Upper lobe of right lung (tissue), 1 donor: Measurements from ENCODE around the gene NHSL2. TPM values are rescaled to one million over a fixed set of nuclear protein-coding genes. Genes with fewer than 3 reads are reported as not detected.
A peak's percentile ranks its signal among the peaks of the same experiment; 100 is the strongest.

Experiments
- ATAC-seq: fragments of 200-7000 bp; cut with Tn5 transposase; one replicate; pipeline ENCODE4 v1.9.1; 2020; ENCODE audit warnings: mild to moderate bottlenecking, moderate library complexity
- DNase-seq: peaks from one replicate; pipeline ENCODE4 v3.0.0-alpha.2; 2020
- H3K27ac ChIP-seq: fragments of 200-600 bp; one replicate; pipeline ENCODE4 v1.8.0; 2022
- H3K27me3 ChIP-seq: fragments of 200-600 bp; one replicate; pipeline ENCODE4 v1.8.0; 2022; ENCODE audit warnings: mild to moderate bottlenecking
- H3K36me3 ChIP-seq: fragments of 200-600 bp; one replicate; pipeline ENCODE4 v1.8.0; 2022
- H3K4me1 ChIP-seq: fragments of 200-600 bp; one replicate; pipeline ENCODE4 v1.8.0; 2022
- H3K4me3 ChIP-seq: fragments of 200-600 bp; one replicate; pipeline ENCODE4 v1.8.0; 2022; ENCODE audit warnings: mild to moderate bottlenecking
- H3K9me3 ChIP-seq: fragments of 200-600 bp; one replicate; pipeline ENCODE4 v1.8.0; 2022
- intact Hi-C: fragments of 100-400 bp; cut with DNase I; formaldehyde crosslinking; loops from one replicate; pipeline ENCODE4 v1.11.0; 2022
- total RNA-seq: library from RNA; stranded (reverse); fragmentation: NEBNext Ultra II Directional; extraction: Animal tissue kit (Norgen Biotek cat#: 25700); gene quantifications from one replicate; pipeline ENCODE4 v1.2.1, GENCODE V29; 2021
- TF ChIP-seq, protein P1 (sequence below): fragments of 200-600 bp; IDR thresholded peaks from one replicate; pipeline ENCODE4 v1.8.0; 2022; ENCODE audit warnings: antibody characterized with exemption
- donor health status: DM: no; HTN: yes; CAD: no; lungs with severe emphysema.

The NHSL2 gene
- total RNA-seq, 1 donor from 2014 or later = 17.3 TPM

DNA sequence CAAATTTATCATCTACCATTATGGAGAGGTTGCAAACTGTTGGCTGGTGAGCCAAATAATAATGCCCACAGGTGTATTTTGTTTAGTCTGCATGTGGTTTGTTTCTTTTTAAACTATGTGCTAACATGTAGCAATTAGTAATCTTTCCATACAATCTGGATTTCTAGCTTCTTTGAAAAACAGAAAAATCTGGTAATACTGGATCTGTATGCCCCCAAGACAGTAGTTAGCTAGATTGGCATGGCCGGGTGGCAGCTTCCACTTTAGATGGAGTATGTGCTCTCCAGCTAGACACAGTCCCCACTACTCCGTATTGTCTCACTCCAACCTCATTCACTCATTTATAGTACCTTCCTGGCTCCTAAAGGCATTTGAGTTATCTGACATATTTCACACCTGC lies 91.3 kb downstream of the NHSL2 start:
- no peaks in the 10 kb centered on the region for H3K4me1 ChIP-seq
- no peaks in the 10 kb centered on the region for H3K27me3 ChIP-seq
- H3K27ac ChIP-seq = no peak overlapping the region
- TF ChIP-seq, protein P1, sequence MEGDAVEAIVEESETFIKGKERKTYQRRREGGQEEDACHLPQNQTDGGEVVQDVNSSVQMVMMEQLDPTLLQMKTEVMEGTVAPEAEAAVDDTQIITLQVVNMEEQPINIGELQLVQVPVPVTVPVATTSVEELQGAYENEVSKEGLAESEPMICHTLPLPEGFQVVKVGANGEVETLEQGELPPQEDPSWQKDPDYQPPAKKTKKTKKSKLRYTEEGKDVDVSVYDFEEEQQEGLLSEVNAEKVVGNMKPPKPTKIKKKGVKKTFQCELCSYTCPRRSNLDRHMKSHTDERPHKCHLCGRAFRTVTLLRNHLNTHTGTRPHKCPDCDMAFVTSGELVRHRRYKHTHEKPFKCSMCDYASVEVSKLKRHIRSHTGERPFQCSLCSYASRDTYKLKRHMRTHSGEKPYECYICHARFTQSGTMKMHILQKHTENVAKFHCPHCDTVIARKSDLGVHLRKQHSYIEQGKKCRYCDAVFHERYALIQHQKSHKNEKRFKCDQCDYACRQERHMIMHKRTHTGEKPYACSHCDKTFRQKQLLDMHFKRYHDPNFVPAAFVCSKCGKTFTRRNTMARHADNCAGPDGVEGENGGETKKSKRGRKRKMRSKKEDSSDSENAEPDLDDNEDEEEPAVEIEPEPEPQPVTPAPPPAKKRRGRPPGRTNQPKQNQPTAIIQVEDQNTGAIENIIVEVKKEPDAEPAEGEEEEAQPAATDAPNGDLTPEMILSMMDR = no peak
- H3K9me3 ChIP-seq = no peaks in the 10 kb centered on the region
- ATAC-seq (no peak), DNase-seq (no peak)
- H3K36me3 ChIP-seq = no peaks in the 10 kb centered on the region
- intact Hi-C loops = loop anchor here (10.0 kb wide), 1 partner anchor 133 kb away; the partner anchor contains the start of gene RTL5
- H3K4me3 ChIP-seq = no peak overlapping the region

DNA sequence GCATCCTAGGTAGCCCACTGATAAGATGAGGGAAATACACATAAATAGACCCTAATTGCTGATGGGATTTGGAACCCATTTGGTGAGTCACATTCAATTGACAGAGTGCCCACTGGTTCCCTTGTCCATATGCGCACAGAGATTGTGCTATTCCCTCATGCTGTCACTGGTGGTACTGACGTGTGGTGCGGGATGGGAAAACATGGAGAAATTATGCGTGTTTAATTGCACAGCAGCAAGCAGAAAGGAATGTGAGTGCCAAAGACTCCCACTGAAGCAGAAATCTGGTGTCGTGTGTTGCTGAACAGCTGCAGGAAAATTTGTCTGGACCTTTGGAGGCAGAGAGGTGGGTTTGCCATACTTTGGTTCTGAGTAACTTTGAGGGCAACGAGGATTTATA lies 92.2 kb downstream of the NHSL2 start:
- TF ChIP-seq, protein P1 = no peak
- Histone ChIP-seq H3K27ac (no peak overlapping the region), H3K9me3 (no peaks in the 10 kb centered on the region), H3K27me3 (no peaks in the 10 kb centered on the region), H3K36me3 (no peaks in the 10 kb centered on the region), H3K4me1 (no peaks in the 10 kb centered on the region), H3K4me3 (no peak overlapping the region)
- intact Hi-C loops = loop anchor here (10.0 kb wide), 1 partner anchor 132 kb away; the partner anchor contains the start of gene RTL5
- ATAC-seq (no peak), DNase-seq (no peak)

DNA sequence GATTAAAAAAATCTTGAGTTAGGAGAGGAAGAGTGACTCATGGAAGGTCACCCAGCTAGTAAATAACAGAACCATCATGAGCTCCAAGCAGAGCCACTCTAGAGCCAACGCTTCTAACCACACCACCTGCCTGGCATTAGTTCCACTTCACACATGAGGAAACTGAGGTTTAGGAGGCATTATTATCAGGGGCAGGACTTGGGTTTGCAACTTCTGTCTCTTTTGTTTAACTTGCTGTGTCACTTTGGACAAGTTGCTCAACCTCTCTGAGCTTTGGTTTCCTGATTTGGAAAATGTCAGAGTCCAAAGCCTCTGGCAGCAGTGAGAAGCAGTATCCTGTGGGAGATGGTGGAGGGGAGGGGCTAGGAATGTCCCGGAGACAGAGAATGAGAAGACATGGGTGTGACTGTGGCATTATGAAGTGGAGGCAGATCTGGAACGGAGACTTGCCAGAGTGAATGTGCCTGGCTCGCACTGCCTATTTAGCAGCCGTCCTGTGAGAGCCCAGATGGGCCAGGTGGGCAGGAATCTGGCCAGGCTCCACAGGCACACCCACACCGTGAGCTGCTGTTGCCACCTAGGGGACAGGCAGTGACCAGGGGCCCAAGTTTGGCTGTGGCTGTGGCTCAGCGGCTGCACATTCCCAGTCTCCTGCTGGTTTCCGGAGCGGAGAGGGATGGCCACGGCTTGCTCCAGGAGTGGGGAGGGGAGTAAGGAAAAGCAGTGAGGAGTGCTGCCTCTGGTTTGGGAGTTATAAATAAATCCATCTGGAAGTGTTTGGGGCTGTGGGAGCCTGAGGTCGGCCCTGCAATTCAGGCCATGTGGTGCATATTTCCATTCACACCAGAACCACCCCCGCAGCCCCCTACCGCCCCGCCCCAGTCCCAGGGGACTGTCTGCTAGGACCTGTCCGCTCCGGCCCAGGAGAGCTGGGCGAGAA lies 93.4 kb downstream of the NHSL2 start:
- intact Hi-C loops = loop anchor here (10.0 kb wide), 1 partner anchor 131 kb away; the partner anchor contains the start of gene RTL5
- Histone ChIP-seq H3K27ac (no peak overlapping the region), H3K36me3 (no peaks in the 10 kb centered on the region), H3K27me3 (no peaks in the 10 kb centered on the region), H3K9me3 (no peaks in the 10 kb centered on the region), H3K4me3 (no peak overlapping the region), H3K4me1 (no peaks in the 10 kb centered on the region)
- TF ChIP-seq, protein P1 = no peak
- peak; percentile 32 for ATAC-seq
- no peak for DNase-seq

DNA sequence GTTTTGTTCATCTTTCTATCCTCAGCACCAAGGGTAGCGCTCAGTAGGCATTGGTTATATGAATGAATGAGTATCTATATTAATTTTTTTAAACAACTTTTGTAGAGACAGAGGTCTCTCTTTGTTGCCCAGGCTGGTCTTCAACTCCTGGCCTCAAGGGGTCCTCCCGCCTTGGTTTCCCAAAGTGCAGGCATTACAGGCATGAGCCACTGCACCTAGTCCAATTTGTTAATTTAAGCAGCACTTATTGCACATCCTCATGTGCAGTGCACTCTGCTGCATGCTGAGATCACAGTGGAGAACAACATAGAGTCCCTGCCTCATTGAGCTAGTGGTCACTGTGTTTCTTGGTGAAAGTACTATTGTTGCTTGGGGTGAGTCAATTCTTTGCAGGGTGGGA lies 94.4 kb downstream of the NHSL2 start:
- intact Hi-C loops = loop anchor here (10.0 kb wide), 1 partner anchor 130 kb away; the partner anchor contains the start of gene RTL5

DNA sequence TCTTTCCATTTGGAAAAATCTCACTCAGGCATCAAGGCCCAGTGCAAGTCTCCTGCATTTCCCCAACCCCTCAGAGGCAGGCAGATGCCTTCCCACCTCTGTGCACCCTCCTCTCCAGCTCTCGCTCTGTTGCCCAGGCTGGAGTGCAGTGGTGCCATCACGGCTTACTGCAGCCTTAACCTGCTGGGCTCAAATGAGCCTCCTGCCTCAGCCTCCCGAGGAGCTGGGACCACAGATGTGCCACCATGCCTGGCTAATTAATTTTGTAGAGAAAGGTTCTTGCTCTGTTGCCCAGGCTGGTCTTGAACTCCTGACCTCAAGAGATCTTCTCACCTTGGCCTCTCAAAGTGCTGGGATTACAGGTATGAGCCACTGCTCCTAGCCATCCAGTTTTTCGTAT lies 95.8 kb downstream of the NHSL2 start:
- H3K36me3 ChIP-seq = no peaks in the 10 kb centered on the region
- H3K27me3 ChIP-seq = no peaks in the 10 kb centered on the region
- no peak for ATAC-seq
- intact Hi-C loops = loop anchor here (10.0 kb wide), 1 partner anchor 128 kb away; the partner anchor contains the start of gene RTL5
- H3K4me1 ChIP-seq = no peaks in the 10 kb centered on the region
- no peak for DNase-seq
- H3K9me3 ChIP-seq = no peaks in the 10 kb centered on the region
- TF ChIP-seq, protein P1 = no peak
- H3K4me3 ChIP-seq = no peak overlapping the region
- H3K27ac ChIP-seq = no peak overlapping the region

More for the DNA sequence above, 94.4 kb downstream of the NHSL2 start:
- Histone ChIP-seq H3K9me3 (no peaks in the 10 kb centered on the region), H3K36me3 (no peaks in the 10 kb centered on the region), H3K4me3 (no peak overlapping the region), H3K27ac (no peak overlapping the region), H3K4me1 (no peaks in the 10 kb centered on the region), H3K27me3 (no peaks in the 10 kb centered on the region)
- TF ChIP-seq, protein P1 = no peak
- ATAC-seq (no peak), DNase-seq (no peak)
